HEK293T (cell line): ENCODE measurements around the gene FILIP1L.

Source experiments
- ELF4 ChIP-seq: fragments of 450-650 bp; IDR thresholded peaks from 2 replicates; pipeline ENCODE4 v1.6.1; 2017; ENCODE audit warnings: antibody characterized with exemption
- SP1 ChIP-seq: fragments of 450-650 bp; IDR thresholded peaks from 2 replicates; pipeline ENCODE4 v1.6.1; 2017

DNA sequence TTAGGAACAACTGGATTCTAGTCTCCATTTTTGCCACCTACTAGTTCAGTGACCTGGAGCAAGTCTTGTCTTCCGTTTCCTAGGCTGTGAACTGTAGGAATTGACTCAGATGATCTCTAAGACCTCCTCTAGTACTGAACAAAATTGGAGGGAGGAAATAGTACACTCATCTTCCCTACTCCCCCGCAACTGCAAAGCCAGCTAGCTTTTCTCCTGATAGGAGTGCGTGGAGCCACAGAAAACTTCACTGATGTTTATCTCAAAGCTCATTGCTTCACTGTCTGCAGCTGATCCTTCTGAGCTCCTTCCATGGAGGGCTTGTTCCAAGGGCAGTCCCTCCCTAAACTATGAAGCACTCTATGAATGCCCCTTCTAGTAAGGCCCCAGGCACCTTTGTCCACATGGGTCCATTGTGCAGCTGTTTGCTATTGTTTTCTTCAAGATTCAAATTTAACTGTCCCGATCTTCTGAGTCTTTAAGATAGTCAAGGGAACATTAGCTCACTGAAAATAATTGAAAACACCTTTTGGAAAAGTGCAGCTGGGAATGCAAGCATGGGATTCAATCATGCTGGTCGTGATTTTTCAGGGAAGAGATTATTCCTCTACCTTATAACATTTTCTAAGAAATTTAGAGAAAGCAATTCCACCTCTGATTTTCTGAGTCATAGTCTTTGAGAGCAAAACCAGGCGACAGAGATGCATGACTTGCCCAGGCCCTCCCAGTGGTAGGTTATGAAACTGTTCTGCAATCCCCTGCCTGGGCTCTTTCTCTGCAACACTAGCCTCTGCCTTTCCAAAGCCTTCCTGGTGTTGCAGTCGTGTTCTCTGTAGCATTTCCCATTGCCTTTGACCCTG is 24.3 kb downstream of the FILIP1L start:
- TF ChIP-seq SP1 (no peak), ELF4 (no peak)
